GM18505 (cell line): Measurements from ENCODE around the gene DCBLD1.

Experiments used
- ATAC-seq: cut with Tn5 transposase; IDR thresholded peaks from one replicate; pipeline ENCODE4 v1.9.1; 2021; ENCODE audit not compliant: unreplicated experiment
- POLR2A ChIP-seq: IDR thresholded peaks from 4 replicates; pipeline ENCODE4 v1.6.1; 2011; ENCODE audit warnings: borderline replicate concordance; ENCODE audit not compliant: insufficient read depth, insufficient read length; ENCODE audit errors: extremely low read depth

DCBLD1 gene

GRCh38 chr6:117542493-117542892 is 60.0 kb downstream of the DCBLD1 start:
- TF ChIP-seq POLR2A, result no peak
- ATAC-seq, result no peak

GRCh38 chr6:117544716-117545115 is 62.2 kb downstream of the DCBLD1 start:
- no peak for ATAC-seq
- no peak for TF ChIP-seq POLR2A

- TF ChIP-seq POLR2A, result no peak
- no peak for ATAC-seq
These were observed 62.7 kb downstream of the DCBLD1 start for GRCh38 chr6:117545161-117545595.

- no peak for TF ChIP-seq POLR2A
- no peak for ATAC-seq
These were observed 64.2 kb downstream of the DCBLD1 start for GRCh38 chr6:117546674-117547073.

- ATAC-seq, result peak; percentile 47
- no peak for TF ChIP-seq POLR2A
These were observed 65.5 kb downstream of the DCBLD1 start for GRCh38 chr6:117547688-117548621.

GRCh38 chr6:117548797-117549301 is 66.4 kb downstream of the DCBLD1 start:
- ATAC-seq, result peak; percentile 46
- TF ChIP-seq POLR2A, result no peak

- TF ChIP-seq POLR2A, result no peak
- no peak for ATAC-seq
These were observed 67.1 kb downstream of the DCBLD1 start for GRCh38 chr6:117549611-117550010.

- no peak for ATAC-seq
- TF ChIP-seq POLR2A, result no peak
These were observed 67.7 kb downstream of the DCBLD1 start for GRCh38 chr6:117550078-117550600.

- no peak for ATAC-seq
- no peak for TF ChIP-seq POLR2A
These were observed 68.3 kb downstream of the DCBLD1 start for GRCh38 chr6:117550618-117551242.

- TF ChIP-seq POLR2A, result no peak
- ATAC-seq, result no peak
These were observed 70.1 kb downstream of the DCBLD1 start for GRCh38 chr6:117552618-117553017.

GRCh38 chr6:117553142-117553541 is 70.7 kb downstream of the DCBLD1 start:
- ATAC-seq, result no peak
- TF ChIP-seq POLR2A, result no peak

- TF ChIP-seq POLR2A, result no peak
- no peak for ATAC-seq
These were observed 72.9 kb downstream of the DCBLD1 start for GRCh38 chr6:117555262-117555849.

- TF ChIP-seq POLR2A, result no peak
- no peak for ATAC-seq
These were observed 73.5 kb downstream of the DCBLD1 start for GRCh38 chr6:117555882-117556498.
